Medulla oblongata (tissue), 1 donor: ENCODE data around the gene STEAP3.
A peak's percentile ranks its signal among the peaks of the same experiment; 100 is the strongest.

Experiments used
- DNase-seq: peaks from one replicate; pipeline ENCODE4 v3.0.0-alpha.2; 2015; ENCODE audit errors: extremely low spot score

Gene STEAP3

GRCh38 chr2:119225926-119226325 lies 2.3 kb downstream of the STEAP3 start:
- DNase-seq = no peak

DNA sequence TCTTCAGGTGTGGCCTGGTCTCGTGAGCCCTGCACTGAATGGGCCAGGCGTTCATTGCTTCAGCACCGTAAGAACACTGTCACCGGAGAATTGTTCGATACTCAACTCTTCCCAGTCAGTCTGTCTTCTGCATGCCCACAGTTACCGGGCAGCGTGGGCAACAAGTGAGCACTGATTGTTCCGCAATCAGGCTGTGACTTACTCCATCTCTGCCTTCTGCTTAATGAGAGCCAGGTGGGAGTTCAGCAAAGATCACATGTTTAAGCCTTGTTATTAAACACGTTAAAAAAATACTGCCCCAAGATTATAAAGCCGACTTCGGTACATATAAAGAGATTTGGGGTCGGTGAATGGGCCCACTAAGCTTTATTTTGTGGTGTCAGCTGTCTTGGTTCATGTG lies 3.7 kb downstream of the STEAP3 start:
- DNase-seq = no peak

GRCh38 chr2:119228136-119228535 lies 4.5 kb downstream of the STEAP3 start:
- no peak for DNase-seq

- no peak for DNase-seq
Observed at GRCh38 chr2:119228964-119229363, 5.3 kb downstream of the STEAP3 start.

- DNase-seq = no peak
Observed at GRCh38 chr2:119229716-119230115, 6.1 kb downstream of the STEAP3 start.

- peak; percentile 58 for DNase-seq
Observed at GRCh38 chr2:119230219-119231185, 6.9 kb downstream of the STEAP3 start.

DNA sequence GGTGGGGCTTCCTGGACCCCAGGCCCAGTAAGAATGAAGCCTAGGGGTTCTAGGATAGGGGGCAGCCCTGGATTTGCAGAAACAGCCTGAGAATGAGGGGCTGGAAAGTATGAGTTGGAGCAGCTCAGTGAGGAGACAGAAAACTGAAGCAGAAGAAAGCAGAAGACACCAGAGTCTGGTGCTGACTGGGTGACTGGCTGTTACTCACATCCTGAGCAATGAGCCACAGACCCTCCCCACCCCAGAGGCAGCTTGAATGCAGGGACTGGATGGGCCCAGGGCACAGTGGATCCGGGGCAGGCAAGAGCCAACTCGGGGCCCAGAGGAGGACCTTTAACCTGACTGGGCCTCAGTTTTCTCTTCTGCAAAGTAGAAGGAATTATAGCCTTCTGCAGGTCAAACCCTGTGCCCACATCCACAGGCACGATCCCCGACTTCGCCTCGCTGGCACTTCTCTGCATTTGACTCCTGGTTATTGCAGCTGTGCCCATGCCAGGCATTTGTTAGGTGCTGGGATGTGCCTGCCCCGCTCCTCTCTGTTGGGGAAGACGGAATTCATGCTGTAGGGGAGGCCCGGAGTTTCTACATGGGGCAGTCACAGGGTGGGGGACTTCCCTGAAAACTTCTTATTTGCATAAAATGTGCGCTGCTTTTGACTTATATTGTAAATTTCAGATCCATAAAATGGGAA lies 8.5 kb downstream of the STEAP3 start:
- no peak for DNase-seq

DNA sequence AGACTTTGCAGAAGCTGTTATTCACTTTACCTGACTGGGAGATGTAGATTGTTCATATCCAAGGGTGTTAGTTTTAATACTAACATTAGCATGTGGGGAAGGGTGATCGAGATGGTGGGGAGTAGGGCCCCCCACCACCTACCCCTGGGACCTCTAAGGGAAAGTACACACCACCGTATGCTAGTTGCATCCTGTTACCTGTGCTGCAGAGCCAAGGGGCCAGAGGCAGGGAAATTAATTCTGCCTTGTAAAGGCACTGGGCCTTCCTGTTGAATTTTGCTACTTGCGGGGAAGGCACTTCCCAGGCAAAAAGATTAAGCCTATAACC lies 9.0 kb downstream of the STEAP3 start:
- DNase-seq = no peak

DNA sequence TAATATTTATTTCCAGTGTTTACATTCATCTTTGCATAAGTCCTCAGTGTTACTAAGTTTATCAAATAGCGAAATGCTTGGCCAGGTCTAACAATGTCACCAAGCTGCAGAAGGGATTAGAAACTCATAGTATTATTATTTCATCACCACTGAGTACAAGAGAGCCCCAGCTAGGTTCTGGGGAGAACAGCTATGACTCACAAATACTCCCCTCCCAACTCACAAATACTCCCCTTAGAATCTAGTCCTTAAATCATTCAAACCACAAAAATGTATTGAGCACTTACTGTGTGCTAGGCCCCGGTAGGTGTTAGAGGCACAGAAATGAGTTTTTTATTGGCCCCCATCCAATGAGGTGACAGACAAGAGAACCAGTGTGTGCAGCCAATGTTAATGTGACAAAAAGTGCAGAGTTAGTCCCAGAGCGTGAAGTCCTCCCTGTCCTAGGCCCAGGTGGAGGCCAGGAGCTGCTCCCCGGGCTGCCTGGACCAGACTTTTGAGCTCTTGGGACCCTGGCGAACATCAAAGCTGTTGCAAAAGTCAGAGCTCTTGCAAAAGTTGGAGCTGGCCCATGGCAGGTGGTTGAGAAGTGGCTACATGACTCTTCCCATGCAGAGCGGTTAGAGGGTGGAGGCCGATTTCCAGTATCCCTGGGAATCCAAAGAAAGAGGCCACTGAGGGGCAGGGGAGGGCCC lies 9.8 kb downstream of the STEAP3 start:
- no peak for DNase-seq

DNA sequence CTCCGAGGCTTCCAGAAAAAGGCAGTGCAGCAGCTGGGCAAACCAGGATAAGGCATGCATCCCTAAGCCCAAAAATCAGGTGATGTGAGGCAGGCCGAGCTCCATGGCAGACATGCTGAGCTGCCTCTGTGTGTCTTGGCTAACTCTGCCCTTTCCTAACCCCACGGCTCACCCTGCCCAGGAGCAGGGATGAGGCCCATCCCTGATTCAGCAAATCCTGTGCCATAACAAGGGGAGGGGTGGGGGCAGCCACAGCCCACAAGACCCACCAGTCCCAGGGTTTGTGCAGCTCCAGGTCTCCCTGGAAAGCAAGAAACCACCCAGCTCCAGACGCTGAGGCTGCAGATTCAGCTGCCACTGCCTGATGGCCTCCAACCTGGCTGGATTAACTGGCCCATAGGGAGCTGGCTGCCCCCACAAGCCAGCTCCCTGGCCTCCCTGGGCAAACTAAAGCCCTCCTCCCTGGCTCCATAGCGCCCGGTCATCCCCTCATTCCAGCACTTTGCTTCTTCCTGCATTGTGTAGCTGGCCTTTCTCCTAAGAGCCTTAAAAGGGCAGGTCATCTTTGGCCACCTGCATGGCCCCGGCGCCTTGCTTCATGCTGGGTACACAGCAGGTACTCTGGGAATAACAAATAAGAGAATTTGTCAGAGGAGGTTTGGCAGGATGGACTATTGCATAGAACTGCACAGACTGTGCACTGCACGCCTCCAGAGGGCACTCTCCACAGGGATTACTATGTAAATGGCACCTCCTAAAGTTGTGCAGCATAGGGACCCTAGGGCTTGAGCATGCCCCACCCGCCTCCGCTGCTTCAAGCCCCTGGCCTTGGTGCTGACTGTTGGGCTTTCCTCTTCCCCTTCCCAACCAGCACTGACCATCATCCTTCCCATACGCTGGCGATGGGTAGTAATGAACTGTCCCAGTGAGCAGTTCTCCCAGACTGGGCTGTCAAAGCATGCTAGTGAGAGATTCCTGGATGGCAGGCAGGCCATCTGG lies 10.7 kb downstream of the STEAP3 start:
- DNase-seq = no peak

GRCh38 chr2:119236796-119237195 lies 13.2 kb downstream of the STEAP3 start:
- no peak for DNase-seq

DNA sequence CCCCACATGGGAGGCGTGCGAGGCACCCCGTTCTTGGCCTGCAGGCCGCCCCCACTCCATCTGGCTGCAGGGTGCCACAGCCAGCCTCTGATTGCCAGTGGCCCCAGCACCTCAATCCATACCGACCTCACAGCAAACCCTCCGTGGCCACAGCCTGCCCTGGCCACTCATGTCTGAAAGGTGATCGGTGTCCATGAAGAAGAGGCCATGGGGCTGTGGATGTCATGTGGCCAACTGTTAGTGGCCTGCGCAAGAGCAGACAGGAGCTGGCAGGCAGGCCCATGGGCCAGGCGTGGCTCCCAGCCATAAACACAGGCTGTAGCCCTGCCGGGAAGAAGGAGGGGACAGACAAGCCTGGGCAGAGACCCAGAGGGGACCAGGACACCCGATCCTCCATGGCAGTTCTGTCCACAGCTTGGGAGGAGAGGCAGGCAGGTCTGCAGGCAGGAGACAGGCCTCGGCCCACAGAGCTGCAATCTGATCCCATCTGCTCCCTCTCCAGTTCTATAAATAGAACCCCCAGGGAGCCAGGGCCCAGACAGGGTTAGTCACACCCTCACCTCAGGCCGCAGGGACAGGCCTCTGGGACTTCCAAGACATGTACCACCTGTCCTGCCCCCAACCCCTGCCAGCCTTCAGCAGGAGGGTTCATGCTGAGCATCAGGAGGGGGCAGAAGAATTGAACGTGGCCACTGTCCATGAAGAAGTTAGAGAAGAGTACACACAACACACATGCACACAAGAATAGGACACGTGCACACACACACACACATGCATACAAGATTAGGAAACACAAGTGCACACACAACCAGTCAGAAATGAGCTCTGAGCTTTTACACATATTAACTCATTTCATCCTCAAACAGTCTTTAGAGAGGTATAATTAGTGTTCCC lies 16.9 kb downstream of the STEAP3 start:
- DNase-seq = peak; percentile 68

- DNase-seq = no peak
Observed at GRCh38 chr2:119241205-119241532, 17.5 kb downstream of the STEAP3 start.

DNA sequence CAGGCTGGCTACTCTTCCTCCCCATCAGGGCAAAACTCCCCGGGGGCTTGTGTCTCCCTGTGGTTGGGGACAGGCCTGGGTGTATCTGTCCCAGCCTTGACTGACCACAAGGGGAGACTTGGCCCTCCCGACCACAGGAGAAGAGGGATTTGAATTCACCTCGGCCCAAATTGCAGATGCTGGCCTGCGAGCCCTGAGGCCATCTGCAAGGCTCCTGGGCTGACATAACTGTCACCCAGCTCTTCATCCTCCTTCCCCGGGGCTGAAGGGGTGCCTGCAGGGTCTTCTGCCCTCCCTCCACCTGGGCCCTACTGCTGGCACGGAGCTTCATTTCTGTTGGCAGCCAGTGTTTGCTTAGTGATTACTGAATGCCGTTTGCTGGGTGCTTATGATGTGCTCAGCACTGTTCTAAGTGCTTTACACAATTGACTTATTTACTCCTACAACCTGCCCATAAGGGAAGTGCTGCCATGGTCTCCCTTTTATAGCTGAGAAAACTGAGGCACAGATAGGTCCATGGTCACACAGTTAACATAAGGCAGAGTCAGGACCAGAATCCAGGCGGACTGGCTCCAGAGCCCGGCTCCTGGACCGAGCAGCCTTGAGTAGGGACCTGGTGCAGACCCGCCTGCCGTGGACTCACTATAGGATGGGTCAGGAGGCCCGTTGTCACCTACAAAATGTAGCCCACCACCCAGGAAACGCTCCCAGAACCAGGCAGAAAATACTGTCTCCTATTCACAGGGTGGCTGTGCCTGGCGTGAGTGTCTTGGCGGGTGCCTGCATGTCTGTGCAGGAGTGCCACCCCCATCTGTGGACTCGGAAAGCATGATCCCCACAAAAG lies 18.9 kb downstream of the STEAP3 start:
- no peak for DNase-seq

DNA sequence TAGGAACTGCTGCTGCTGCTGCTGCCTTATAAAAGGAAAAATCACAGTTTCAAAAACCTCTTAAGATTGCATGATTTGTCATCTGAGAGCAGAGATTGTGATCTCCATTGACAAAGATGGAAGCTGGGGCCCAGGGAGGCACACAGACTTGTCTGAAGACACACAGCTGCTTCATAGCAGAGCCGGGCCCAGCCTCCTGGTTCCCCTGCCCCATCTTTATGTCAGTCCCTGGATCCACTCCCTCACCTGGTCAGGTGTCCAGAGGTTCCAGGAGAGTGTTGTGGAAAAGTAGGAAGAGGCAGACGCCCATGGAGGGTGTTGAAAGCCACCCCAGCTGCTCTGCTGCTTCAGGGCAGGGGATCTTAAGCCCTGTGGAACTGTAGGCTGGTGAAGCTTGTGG lies 20.0 kb downstream of the STEAP3 start:
- DNase-seq = no peak

GRCh38 chr2:119245076-119245840 lies 21.6 kb downstream of the STEAP3 start:
- DNase-seq = no peak

GRCh38 chr2:119245841-119246230 lies 22.2 kb downstream of the STEAP3 start:
- DNase-seq = no peak
